H7 (cell line): ENCODE data around the gene VAV1. TPM values are rescaled to one million over a fixed set of nuclear protein-coding genes. Genes with fewer than 3 reads are reported as not detected.
"Not testable (repeated sequence)": the region's sequence is repeated elsewhere in the genome, so short reads cannot be mapped to it uniquely, and the experiment has no call there.

Source experiments
- DNase-seq: peaks from one replicate; pipeline ENCODE4 v3.0.0; 2012
- H3K27me3 ChIP-seq: 2 replicates; pipeline ENCODE4 v1.6.0; 2011; ENCODE audit warnings: mild to moderate bottlenecking, low read length; ENCODE audit not compliant: control insufficient read depth, insufficient read depth
- H3K36me3 ChIP-seq: replicated peaks from 2 replicates; pipeline ENCODE4 v1.5.1; 2011; ENCODE audit warnings: low read length; ENCODE audit not compliant: control insufficient read depth, insufficient read depth
- H3K4me3 ChIP-seq: 2 replicates; pipeline ENCODE4 v1.5.1; 2011; ENCODE audit warnings: low read depth, mild to moderate bottlenecking, control low read depth, low read length, moderate library complexity; ENCODE audit not compliant: insufficient read depth
- total RNA-seq: library from RNA; depleted of rRNA; stranded (reverse); fragments of >200 nt; shearing (Covaris generic); gene quantifications from 2 replicates; pipeline ENCODE4 v1.2.3, GENCODE V29; 2014

VAV1 gene
- total RNA-seq, 1 experiment from 2014 or later = 9.5 TPM

GRCh38 chr19:6869151-6869882 is 96.8 kb downstream of the VAV1 start:
- DNase-seq, H3K36me3 ChIP-seq, H3K27me3 ChIP-seq, H3K4me3 ChIP-seq: not testable (repeated sequence)

GRCh38 chr19:6873708-6874431 is 101.4 kb downstream of the VAV1 start:
- H3K27me3 ChIP-seq = no peaks in the 10 kb centered on the region
- no peaks in the 10 kb centered on the region for H3K36me3 ChIP-seq
- DNase-seq = no peak
- H3K4me3 ChIP-seq = no peak overlapping the region

- no peaks in the 10 kb centered on the region for H3K27me3 ChIP-seq
- no peaks in the 10 kb centered on the region for H3K36me3 ChIP-seq
- no peak overlapping the region for H3K4me3 ChIP-seq
- no peak for DNase-seq
Observed at GRCh38 chr19:6875218-6875617, 102.7 kb downstream of the VAV1 start.

- Histone ChIP-seq H3K27me3 (no peaks in the 10 kb centered on the region), H3K4me3 (no peak overlapping the region), H3K36me3 (no peaks in the 10 kb centered on the region)
- DNase-seq = no peak
Observed at GRCh38 chr19:6876748-6877147, 104.2 kb downstream of the VAV1 start.

- Histone ChIP-seq H3K36me3 (no peaks in the 10 kb centered on the region), H3K27me3 (no peaks in the 10 kb centered on the region), H3K4me3 (no peak overlapping the region)
- no peak for DNase-seq
Observed at GRCh38 chr19:6877766-6878165, 105.3 kb downstream of the VAV1 start.

- H3K4me3 ChIP-seq = no peak overlapping the region
Observed at GRCh38 chr19:6886277-6886897, 113.9 kb downstream of the VAV1 start.

GRCh38 chr19:6887316-6887715 is 114.8 kb downstream of the VAV1 start, which contains the start of gene ADGRE1:
Gene ADGRE1, plus strand, starts transcription at chr19:6887579. Its CDS starts 30 bp downstream, at chr19:6887609.
- Histone ChIP-seq H3K4me3 (no peak within 1 kb of the TSS), H3K36me3 (no peaks in the 10 kb centered on the region), H3K27me3 (no peaks in the 10 kb centered on the region)
- no peak for DNase-seq

More at GRCh38 chr19:6886277-6886897, 113.9 kb downstream of the VAV1 start:
- DNase-seq = no peak
- Histone ChIP-seq H3K36me3 (no peaks in the 10 kb centered on the region), H3K27me3 (no peaks in the 10 kb centered on the region)

GRCh38 chr19:6888967-6889366 is 116.5 kb downstream of the VAV1 start:
- no peaks in the 10 kb centered on the region for H3K36me3 ChIP-seq
- H3K4me3 ChIP-seq = no peak overlapping the region
- no peak for DNase-seq
- no peaks in the 10 kb centered on the region for H3K27me3 ChIP-seq

- no peaks in the 10 kb centered on the region for H3K36me3 ChIP-seq
- H3K27me3 ChIP-seq = no peaks in the 10 kb centered on the region
- H3K4me3 ChIP-seq = no peak overlapping the region
- no peak for DNase-seq
Observed at GRCh38 chr19:6890401-6890913, 117.9 kb downstream of the VAV1 start.

- no peak for DNase-seq
- no peak overlapping the region for H3K4me3 ChIP-seq
- no peaks in the 10 kb centered on the region for H3K36me3 ChIP-seq
Observed at GRCh38 chr19:6890938-6891337, 118.4 kb downstream of the VAV1 start.

GRCh38 chr19:6891761-6892385 is 119.4 kb downstream of the VAV1 start:
- no peak for DNase-seq
- no peaks in the 10 kb centered on the region for H3K36me3 ChIP-seq
- H3K4me3 ChIP-seq = no peak overlapping the region
- no peaks in the 10 kb centered on the region for H3K27me3 ChIP-seq

More at GRCh38 chr19:6890938-6891337, 118.4 kb downstream of the VAV1 start:
- H3K27me3 ChIP-seq = no peaks in the 10 kb centered on the region

- no peak overlapping the region for H3K4me3 ChIP-seq
- no peaks in the 10 kb centered on the region for H3K36me3 ChIP-seq
- DNase-seq = no peak
- no peaks in the 10 kb centered on the region for H3K27me3 ChIP-seq
Observed at GRCh38 chr19:6894313-6894712, 121.8 kb downstream of the VAV1 start.

GRCh38 chr19:6903446-6903845 is 130.9 kb downstream of the VAV1 start:
- Histone ChIP-seq H3K27me3 (no peaks in the 10 kb centered on the region), H3K36me3 (no peaks in the 10 kb centered on the region), H3K4me3 (no peak overlapping the region)
- no peak for DNase-seq

- Histone ChIP-seq H3K4me3 (no peak overlapping the region), H3K36me3 (no peaks in the 10 kb centered on the region), H3K27me3 (no peaks in the 10 kb centered on the region)
- DNase-seq = no peak
Observed at GRCh38 chr19:6906559-6907060, 134.1 kb downstream of the VAV1 start.
